Measurements from ENCODE around the gene KY. TPM values are rescaled to one million over a fixed set of nuclear protein-coding genes. Genes with fewer than 3 reads are reported as not detected.

The KY gene
- total and polyA plus RNA-seq, 2 of the 8 experiments (the other 6 are each of a cell fraction or from before 2014, with no cell fraction given) = not detected

- no peak overlapping the region for H2AK5ac ChIP-seq (ENCODE audit: low read depth, low read length)
- ChIA-PET POLR2A (ENCODE audit: partially characterized antibody) (no interaction called here), CTCF (ENCODE audit: partially characterized antibody) (interaction anchor here (2.5 to 5.8 kb wide), 3 partner anchors 12 to 63 kb away, joined by 8 to 29 read pairs (median 19); no protein-coding TSS in a partner anchor)
- no peak overlapping the region for H3K56ac ChIP-seq (replicated peaks; ENCODE audit: insufficient read length, low read depth, low read length)
- H4K91ac ChIP-seq (replicated peaks; ENCODE audit: insufficient read length, low read length) = no peak overlapping the region
- H3K79me1 ChIP-seq (ENCODE audit: low read depth, low read length) = no peaks in the 10 kb centered on the region
- H2AFZ ChIP-seq (ENCODE audit: low read length) = no peak overlapping the region
- no peaks in the 10 kb centered on the region for H3K9me3 ChIP-seq (ENCODE audit: insufficient read depth in 2 of 2, low read depth in 1 of 2, low read length in 1 of 2)
- H3K4me2 ChIP-seq (ENCODE audit: insufficient read depth in 1 of 2, low read depth in 2 of 2, low read length in 2 of 2) = no peak overlapping the region
- H4K5ac ChIP-seq (ENCODE audit: insufficient read length, low read depth, low read length) = no peak overlapping the region
- H3K9ac ChIP-seq (replicated peaks in 1 of 4; ENCODE audit: extremely low read depth in 1 of 4, low read depth in 3 of 4, low read length in 3 of 4) = no peak overlapping the region
- H3K4ac ChIP-seq (replicated peaks; ENCODE audit: insufficient read length, low read depth, low read length) = no peak overlapping the region
- H3K36me3 ChIP-seq (ENCODE audit: control insufficient read depth in 2 of 4, insufficient read depth in 4 of 4, low read length in 3 of 4) = no peaks in the 10 kb centered on the region
- no peak overlapping the region for H3K27ac ChIP-seq (ENCODE audit: low read depth, low read length)
- H4K8ac ChIP-seq (ENCODE audit: extremely low read depth, insufficient read depth, low read length) = no peak overlapping the region
- no peak overlapping the region for H3K23ac ChIP-seq (ENCODE audit: insufficient read length)
- no peak overlapping the region for H2BK5ac ChIP-seq (ENCODE audit: low read depth, low read length)
- H2BK12ac ChIP-seq (ENCODE audit: low read depth, low read length) = no peak overlapping the region
- no peak overlapping the region for H3K4me3 ChIP-seq (ENCODE audit: extremely low read depth in 1 of 4, insufficient read depth in 2 of 4, low read depth in 3 of 4, low read length in 4 of 4)
- DNase-seq (ENCODE audit: low read depth in 1 of 2, low spot score in 2 of 2) (no peak), FAIRE-seq (no peak)
- H3K14ac ChIP-seq (ENCODE audit: insufficient read length) = no peak overlapping the region
- 79% methylated on average over 6 of the region's 6 CpGs; no CpG with 5 or more reads in 1 of the 2 experiments for WGBS, 2 experiments (ENCODE audit: extremely low coverage in 1 of 2, insufficient coverage in 1 of 2, insufficient read length in 1 of 2, insufficient replicate concordance in 2 of 2, low coverage in 1 of 2, low lambda C conversion rate in 2 of 2, missing lambda C conversion rate in 1 of 2)
- H2BK20ac ChIP-seq (ENCODE audit: low read length) = no peak overlapping the region
- no peaks in the 10 kb centered on the region for H3K79me2 ChIP-seq (ENCODE audit: control insufficient read depth in 1 of 2, insufficient read depth in 2 of 2, low read length in 2 of 2)
- H2BK120ac ChIP-seq (replicated peaks; ENCODE audit: low read depth, low read length) = no peak overlapping the region
- H3K27me3 ChIP-seq (replicated peaks in 1 of 4; ENCODE audit: control insufficient read depth in 3 of 4, extremely low read depth in 1 of 4, insufficient read depth in 3 of 4, low read length in 3 of 4) = peaks cover 0 to 2% (median 0%) of the 10 kb centered on the region in 4 experiments; a peak in 1 of 7 replicates
- H3K4me1 ChIP-seq (replicated peaks in 1 of 4; ENCODE audit: control insufficient read depth in 3 of 4, insufficient read depth in 4 of 4, low read length in 3 of 4) = peaks cover 0 to 5% (median 3%) of the 10 kb centered on the region in 4 experiments; a peak in 3 of 7 replicates
- H2BK15ac ChIP-seq (ENCODE audit: low read length) = no peak overlapping the region
- H4K20me1 ChIP-seq (replicated peaks in 1 of 2; ENCODE audit: control insufficient read depth in 1 of 2, insufficient read depth in 2 of 2, low read length in 2 of 2) = no peaks in the 10 kb centered on the region
- H3K23me2 ChIP-seq (ENCODE audit: low read depth, low read length) = no peaks in the 10 kb centered on the region; the same call in 1 of the 2 replicates
- H3K18ac ChIP-seq (ENCODE audit: extremely low read depth, low read length) = no peak overlapping the region
- TF ChIP-seq, protein P1, sequence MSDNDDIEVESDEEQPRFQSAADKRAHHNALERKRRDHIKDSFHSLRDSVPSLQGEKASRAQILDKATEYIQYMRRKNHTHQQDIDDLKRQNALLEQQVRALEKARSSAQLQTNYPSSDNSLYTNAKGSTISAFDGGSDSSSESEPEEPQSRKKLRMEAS (IDR thresholded peaks at IDR 0.05) = no peak
- TF ChIP-seq CHD2 (IDR thresholded peaks at IDR 0.05; ENCODE audit: low read length) (no peak), EGR1 (IDR thresholded peaks at IDR 0.05; ENCODE audit: borderline replicate concordance, low read depth, low read length) (no peak), POU5F1 (IDR thresholded peaks at IDR 0.05; ENCODE audit: low read depth, low read length) (no peak), JUND (IDR thresholded peaks at IDR 0.05; ENCODE audit: low read length) (no peak), POLR2A (IDR thresholded peaks at IDR 0.05; ENCODE audit: control extremely low read depth in 1 of 2, low read depth in 2 of 2, low read length in 2 of 2) (no peak), RXRA (IDR thresholded peaks at IDR 0.05; ENCODE audit: insufficient read depth, low read depth, low read length) (no peak), SRF (IDR thresholded peaks at IDR 0.05; ENCODE audit: low read depth, low read length) (no peak), RFX5 (IDR thresholded peaks at IDR 0.05; ENCODE audit: borderline replicate concordance, low read depth, low read length) (no peak), SP1 (IDR thresholded peaks at IDR 0.05; ENCODE audit: low read depth, low read length) (no peak), EZH2 (IDR thresholded peaks at IDR 0.05; ENCODE audit: low read depth, low read length, severe bottlenecking) (no peak), SP2 (IDR thresholded peaks at IDR 0.05; ENCODE audit: low read length) (no peak), HDAC6 (IDR thresholded peaks at IDR 0.05; ENCODE audit: low read depth, low read length) (no peak), NRF1 (IDR thresholded peaks at IDR 0.05; ENCODE audit: low read depth, low read length) (no peak), E2F6 (IDR thresholded peaks at IDR 0.05) (no peak)
Observed at GRCh38 chr3:134665243-134665642, 14.4 kb upstream of the KY start.

Measured in H1 (cell line).